Keratinocyte (primary cell): ENCODE data around the gene CORO2B. TPM values are rescaled to one million over a fixed set of nuclear protein-coding genes. Genes with fewer than 3 reads are reported as not detected.

Source experiments
- DNase-seq: peaks from one replicate; pipeline ENCODE4 v3.0.0-alpha.2; 2011; ENCODE audit warnings: low read depth, missing footprints, low spot score
- FAIRE-seq: peaks from 2 replicates; lab custom pipeline; 2011; peaks lifted over from hg19 to GRCh38; lab: Jason Lieb, UNC
- H2AFZ ChIP-seq: 2 replicates; pipeline ENCODE4 v1.6.0; 2012; ENCODE audit warnings: low read length, control low read depth, inconsistent platforms; ENCODE audit not compliant: control insufficient read depth
- H3K27ac ChIP-seq: 2 replicates; pipeline ENCODE4 v1.5.1; 2011; ENCODE audit warnings: low read length; ENCODE audit not compliant: control insufficient read depth, insufficient read depth
- H3K27me3 ChIP-seq: 3 replicates; pipeline ENCODE4 v1.6.0; 2011; ENCODE audit warnings: low read length; ENCODE audit not compliant: control insufficient read depth, insufficient read depth; ENCODE audit errors: extremely low read depth
- H3K36me3 ChIP-seq, 2 experiments: 2 replicates in 1 of 2; 3 replicates in 1 of 2; pipeline ENCODE4 v1.5.1; 2011; ENCODE audit warnings: low read length in 2 of 2, mild to moderate bottlenecking in 1 of 2; ENCODE audit not compliant: control insufficient read depth in 2 of 2, insufficient read depth in 2 of 2; ENCODE audit errors: extremely low read depth in 1 of 2
- H3K4me1 ChIP-seq: 3 replicates; pipeline ENCODE4 v1.5.1; 2011; ENCODE audit warnings: low read length; ENCODE audit not compliant: control insufficient read depth, insufficient read depth; ENCODE audit errors: extremely low read depth
- H3K4me2 ChIP-seq: 3 replicates; pipeline ENCODE4 v1.6.0; 2011; ENCODE audit warnings: low read depth, low read length; ENCODE audit not compliant: control insufficient read depth, insufficient read depth; ENCODE audit errors: extremely low read depth
- H3K4me3 ChIP-seq, 3 experiments: fragments of 200-600 bp in 1 of 3; sonication (generic) in 1 of 3; 2 replicates in 2 of 3; 3 replicates in 1 of 3; pipeline ENCODE4 v1.5.1; 2011 to 2016; ENCODE audit warnings: low read length in 3 of 3, mild to moderate bottlenecking in 3 of 3, control low read depth in 2 of 3, inconsistent platforms in 1 of 3, low read depth in 1 of 3, mixed read lengths in 1 of 3, mixed run types in 1 of 3, moderate library complexity in 1 of 3; ENCODE audit not compliant: control insufficient read depth in 2 of 3, insufficient read depth in 2 of 3; ENCODE audit errors: extremely low read depth in 1 of 3
- H3K79me2 ChIP-seq: 2 replicates; pipeline ENCODE4 v1.6.0; 2012; ENCODE audit warnings: low read length; ENCODE audit not compliant: control insufficient read depth, insufficient read depth
- H3K9ac ChIP-seq: 3 replicates; pipeline ENCODE4 v1.6.0; 2011; ENCODE audit warnings: low read length; ENCODE audit not compliant: control insufficient read depth, insufficient read depth; ENCODE audit errors: extremely low read depth
- H3K9me1 ChIP-seq: 3 replicates; pipeline ENCODE4 v1.6.0; 2011; ENCODE audit warnings: low read length; ENCODE audit not compliant: control insufficient read depth, insufficient read depth; ENCODE audit errors: extremely low read depth
- H3K9me3 ChIP-seq: 2 replicates; pipeline ENCODE4 v1.5.1; 2012; ENCODE audit warnings: low read depth, low read length; ENCODE audit not compliant: control insufficient read depth
- H4K20me1 ChIP-seq: 3 replicates; pipeline ENCODE4 v1.6.0; 2011; ENCODE audit warnings: low read length; ENCODE audit not compliant: control insufficient read depth, insufficient read depth; ENCODE audit errors: extremely low read depth
- CTCF ChIP-seq, 3 experiments: IDR thresholded peaks in 1 of 3; conservative IDR thresholded peaks in 1 of 3; optimal IDR thresholded peaks in 1 of 3; 2 replicates in 2 of 3; 3 replicates in 1 of 3; pipeline versions ENCODE3 to v1.5.1; 2011; ENCODE audit warnings: low read length in 3 of 3, mild to moderate bottlenecking in 3 of 3, moderate library complexity in 2 of 3, control low read depth in 1 of 3, inconsistent platforms in 1 of 3; ENCODE audit not compliant: insufficient read depth in 2 of 3; ENCODE audit errors: extremely low read depth in 1 of 3
- EZH2 ChIP-seq: IDR thresholded peaks from one replicate; pipeline ENCODE4 v1.6.1; 2012; ENCODE audit warnings: inconsistent platforms, mild to moderate bottlenecking, low read length, moderate library complexity
- dilution Hi-C: fragments of 300-500 bp; cut with MboI; formaldehyde crosslinking; loops from one replicate; pipeline ENCODE4 v1.7.0; 2020; ENCODE audit warnings: low sequenced_read_pairs; ENCODE audit not compliant: extremely low pct_ligation_motif_present
- polyA plus RNA-seq, 5 experiments: library from polyadenylated mRNA; depleted of rRNA in 3 of 5; stranded (reverse) in 3 of 5; stranded (forward) in 1 of 5; unstranded in 1 of 5; fragments of >200 nt; gene quantifications; 1 replicate in 1 of 5; 2 replicates in 3 of 5; 3 replicates in 1 of 5; pipeline versions ENCODE4 v1.2.1 to v1.2.3, GENCODE V29; 2011 to 2012; ENCODE audit warnings: missing spikeins in 2 of 5, low read depth in 1 of 5, low replicate concordance in 1 of 5

Gene CORO2B
- polyA plus RNA-seq, 1 donor (not counting 4 experiments of a cell fraction or from before 2014, with no cell fraction given), result 0.13 TPM

- no peak overlapping the region for H3K4me2 ChIP-seq
- FAIRE-seq, result no peak
Observed at GRCh38 chr15:68589053-68589452, 10.3 kb downstream of the CORO2B start.

GRCh38 chr15:68589783-68590710 lies 11.3 kb downstream of the CORO2B start:
- dilution Hi-C loops, result no loop called here
- no peak for FAIRE-seq
- Histone ChIP-seq H3K9me1 (no peaks in the 10 kb centered on the region), H3K27ac (no peak overlapping the region), H3K36me3 (no peaks in the 10 kb centered on the region), H3K4me3 (no peak overlapping the region), H3K4me2 (no peak overlapping the region), H4K20me1 (no peaks in the 10 kb centered on the region), H3K27me3 (peaks cover 6% of the 10 kb centered on the region), H3K9me3 (no peaks in the 10 kb centered on the region), H3K9ac (no peak overlapping the region), H3K4me1 (peaks cover 15% of the 10 kb centered on the region), H2AFZ (no peak overlapping the region), H3K79me2 (no peaks in the 10 kb centered on the region)
- TF ChIP-seq CTCF (optimal IDR thresholded peaks at IDR 0.05 in 1 of 3, IDR thresholded peaks at IDR 0.05 in 1 of 3, conservative IDR thresholded peaks at IDR 0.05 in 1 of 3; ENCODE audit: extremely low read depth in 1 of 3, insufficient read depth in 2 of 3, low read length in 3 of 3) (no peak), EZH2 (no peak)
- no peak for DNase-seq

More at GRCh38 chr15:68589053-68589452, 10.3 kb downstream of the CORO2B start:
- Histone ChIP-seq H3K27ac (no peak overlapping the region), H3K9me3 (no peaks in the 10 kb centered on the region), H3K79me2 (no peaks in the 10 kb centered on the region), H3K27me3 (no peaks in the 10 kb centered on the region), H3K9ac (no peak overlapping the region), H3K4me1 (peaks cover 15% of the 10 kb centered on the region), H3K9me1 (no peaks in the 10 kb centered on the region), H2AFZ (no peak overlapping the region), H3K36me3 (no peaks in the 10 kb centered on the region), H3K4me3 (no peak overlapping the region), H4K20me1 (no peaks in the 10 kb centered on the region)
- TF ChIP-seq CTCF (optimal IDR thresholded peaks at IDR 0.05 in 1 of 3, IDR thresholded peaks at IDR 0.05 in 1 of 3, conservative IDR thresholded peaks at IDR 0.05 in 1 of 3; ENCODE audit: extremely low read depth in 1 of 3, insufficient read depth in 2 of 3, low read length in 3 of 3), result no peak
- TF ChIP-seq EZH2, result no peak
- DNase-seq, result no peak
- dilution Hi-C loops, result no loop called here
